ENCODE measurements around the gene ANXA8.

GRCh38 chr10:47438857-47439474 is 44.9 kb downstream of the ANXA8 start:
- TF ChIP-seq CTCF (conservative IDR thresholded peaks at IDR 0.05; ENCODE audit: low read depth, low read length) (peak; percentile 68), EZH2 (IDR thresholded peaks at IDR 0.05; ENCODE audit: low read length, unreplicated experiment) (no peak), EZH2phosphoT487 (IDR thresholded peaks at IDR 0.05; ENCODE audit: borderline replicate concordance, low read length) (no peak)
